NCI-H146 (cell line): ENCODE results near the gene CHD2.
"Not testable (repeated sequence)": the region's sequence is repeated elsewhere in the genome, so short reads cannot be mapped to it uniquely, and the experiment has no call there.

Experiments used
- DNase-seq: peaks from one replicate; lab custom pipeline; 2025; lab: John Stamatoyannopoulos, UW

Gene CHD2

GRCh38 chr15:93019090-93019489 lies 119.0 kb downstream of the CHD2 start:
- no peak for DNase-seq

DNA sequence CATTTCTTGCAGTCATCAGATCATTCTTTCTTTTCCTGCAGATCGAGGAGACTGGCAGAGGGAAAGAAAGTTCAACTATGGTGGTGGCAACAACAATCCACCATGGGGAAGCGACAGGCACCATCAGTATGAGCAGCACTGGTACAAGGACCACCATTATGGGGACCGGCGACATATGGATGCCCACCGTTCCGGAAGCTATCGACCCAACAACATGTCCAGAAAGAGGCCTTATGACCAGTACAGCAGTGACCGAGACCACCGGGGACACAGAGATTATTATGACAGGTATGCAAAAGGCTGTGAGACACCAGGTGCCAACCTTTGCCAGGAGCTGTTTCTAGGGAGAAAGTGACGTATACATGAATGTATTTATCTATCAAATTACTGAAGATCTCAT lies 119.8 kb downstream of the CHD2 start:
- DNase-seq, result no peak

DNA sequence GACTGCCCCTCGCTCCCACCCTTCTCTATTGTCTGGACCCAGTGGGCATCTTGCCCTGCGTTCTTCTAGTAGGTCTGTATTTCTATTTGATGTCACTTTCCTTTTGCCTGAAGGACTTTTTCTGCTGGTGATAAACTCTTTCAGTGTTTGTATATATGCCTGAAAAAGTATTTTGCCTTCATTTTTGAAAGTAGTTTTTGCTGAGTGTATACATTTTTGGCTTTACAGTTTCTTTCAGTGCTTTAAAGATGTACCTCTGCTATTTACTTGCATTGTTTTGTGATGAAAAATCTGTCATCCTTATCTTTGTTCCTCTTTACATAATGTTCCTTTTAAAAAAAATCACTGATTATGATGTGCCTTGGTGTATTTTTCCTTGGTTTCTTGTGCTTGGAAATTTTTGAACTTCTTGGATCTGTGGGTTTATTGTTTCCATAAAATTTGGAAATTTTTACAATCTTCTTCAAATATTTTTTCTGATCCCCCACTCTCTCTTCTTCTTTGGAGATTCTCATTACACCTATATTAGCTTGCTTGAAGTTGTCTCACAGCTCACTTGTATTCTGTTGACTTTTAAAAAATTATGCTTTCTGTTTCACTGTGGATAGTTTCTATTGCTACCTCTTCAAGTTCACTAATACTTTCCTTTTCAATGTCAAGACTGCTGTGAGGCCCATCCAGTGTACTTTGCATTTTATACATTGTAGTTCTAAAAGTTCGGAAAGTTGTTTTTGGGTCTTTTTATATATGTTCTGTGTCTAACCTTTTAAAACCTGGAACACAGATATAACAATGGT lies 121.0 kb downstream of the CHD2 start:
- DNase-seq, result no peak

DNA sequence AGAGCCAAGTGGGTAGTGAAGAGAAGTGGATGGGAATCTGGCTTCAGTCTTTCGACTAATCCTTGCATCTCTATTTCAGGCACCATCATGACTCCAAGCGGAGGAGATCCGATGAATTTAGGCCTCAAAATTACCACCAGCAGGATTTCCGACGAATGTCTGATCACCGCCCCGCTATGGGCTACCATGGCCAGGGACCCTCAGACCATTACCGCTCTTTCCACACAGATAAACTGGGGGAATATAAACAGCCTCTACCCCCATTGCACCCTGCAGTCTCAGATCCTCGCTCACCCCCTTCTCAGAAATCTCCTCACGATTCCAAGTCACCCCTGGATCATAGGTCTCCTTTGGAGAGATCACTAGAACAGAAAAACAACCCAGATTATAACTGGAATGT lies 124.2 kb downstream of the CHD2 start:
- DNase-seq, result no peak

- no peak for DNase-seq
Observed at GRCh38 chr15:93024716-93025624, 124.8 kb downstream of the CHD2 start.

- no peak for DNase-seq
Observed at GRCh38 chr15:93025625-93025982, 125.5 kb downstream of the CHD2 start.

DNA sequence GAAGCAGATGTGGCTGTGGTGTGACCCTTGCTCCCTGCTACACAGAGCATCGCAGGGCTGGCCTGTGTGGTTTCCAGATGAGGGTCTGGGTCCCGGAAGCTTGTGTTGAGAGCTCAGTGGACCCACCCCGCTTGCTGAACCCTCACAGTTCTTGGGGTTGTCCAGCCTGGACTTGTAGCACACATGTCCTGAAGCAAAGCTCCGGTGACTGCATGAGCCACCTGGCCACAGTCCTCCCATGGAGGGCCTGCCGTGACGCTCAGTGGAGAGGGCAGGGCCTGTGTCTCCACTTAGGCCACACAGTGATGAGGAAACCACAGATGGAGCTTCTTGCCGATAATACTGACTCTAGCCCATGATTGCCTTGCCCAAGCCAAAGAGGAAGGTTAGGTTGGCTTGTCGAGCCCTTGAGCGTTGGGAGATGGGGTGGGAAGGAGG lies 126.3 kb downstream of the CHD2 start:
- no peak for DNase-seq

DNA sequence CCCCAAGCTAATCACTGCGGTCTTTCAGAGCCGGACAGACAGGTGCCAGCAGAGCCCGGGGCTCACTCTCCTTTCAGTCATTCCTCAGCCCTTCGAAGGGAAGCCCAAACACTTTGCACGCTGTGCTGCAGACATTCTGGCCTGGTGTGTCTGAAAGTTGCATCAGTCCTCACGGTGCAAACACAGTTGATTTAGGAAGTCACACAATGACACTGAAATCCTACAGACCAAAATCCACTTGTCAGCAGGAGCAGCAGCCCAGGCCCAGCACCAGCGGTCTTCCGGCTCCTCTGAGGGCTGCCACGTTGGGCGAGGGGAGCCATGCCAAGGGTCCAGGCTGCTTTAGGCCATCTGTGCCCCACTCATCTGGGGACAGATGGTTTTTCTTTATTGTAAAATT lies 127.3 kb downstream of the CHD2 start:
- DNase-seq, result no peak

DNA sequence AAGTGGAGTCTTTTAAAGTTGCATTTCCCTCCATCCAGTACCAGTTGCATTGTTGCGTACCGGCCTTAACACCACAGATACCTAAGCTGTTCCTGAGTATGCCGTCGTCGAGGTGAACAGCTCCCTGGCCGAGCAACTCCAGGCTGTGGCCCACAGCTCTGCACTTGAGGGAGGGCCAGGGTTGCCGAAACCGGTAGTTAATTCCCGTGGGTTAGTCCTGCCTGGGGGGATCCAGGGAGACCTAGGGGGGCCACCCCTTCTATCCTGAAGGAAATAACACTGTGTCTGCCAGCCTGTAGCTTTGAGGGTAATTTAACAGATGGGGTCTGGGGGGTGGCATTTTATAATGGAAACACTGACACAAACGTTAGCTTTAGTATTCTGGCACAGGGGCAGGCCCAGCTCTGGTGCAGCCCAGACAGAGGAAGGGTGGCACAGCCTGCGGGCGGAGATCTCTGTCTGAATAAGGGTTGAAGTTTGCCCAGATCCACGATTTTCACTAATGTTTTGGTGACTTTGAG lies 128.0 kb downstream of the CHD2 start:
- no peak for DNase-seq

DNA sequence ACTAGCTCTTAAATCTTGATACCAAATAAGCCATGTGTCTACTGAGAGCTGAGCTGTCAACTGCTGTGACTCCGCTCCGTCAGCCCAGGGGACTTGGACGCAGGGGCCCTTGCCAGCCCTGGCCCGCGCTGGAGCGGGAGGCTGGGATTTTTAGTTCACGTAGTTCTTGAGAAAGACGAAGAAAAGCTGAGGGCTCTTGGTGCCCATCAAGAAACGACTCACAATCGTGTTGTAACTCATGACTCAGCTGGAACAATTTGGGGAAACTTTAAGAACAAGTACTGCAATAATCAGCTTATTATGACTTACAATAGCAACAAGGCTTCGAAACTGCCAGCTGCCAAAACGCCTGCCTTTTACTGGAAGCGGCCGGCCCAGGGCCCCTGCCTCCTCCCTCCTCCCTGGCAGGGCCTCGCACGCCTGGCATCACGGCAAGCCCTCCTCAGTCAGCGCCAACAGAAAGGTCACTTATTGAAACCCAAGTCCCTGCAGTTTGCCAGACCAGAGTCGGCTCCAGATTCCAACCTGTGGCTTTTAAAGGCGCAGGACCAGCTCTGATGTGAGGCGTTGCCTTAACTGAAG lies 128.6 kb downstream of the CHD2 start:
- DNase-seq, result no peak

- no peak for DNase-seq
Observed at GRCh38 chr15:93029214-93029835, 129.2 kb downstream of the CHD2 start.

- DNase-seq, result no peak
Observed at GRCh38 chr15:93029836-93030429, 129.8 kb downstream of the CHD2 start.

GRCh38 chr15:93030430-93031102 lies 130.4 kb downstream of the CHD2 start:
- DNase-seq, result peak; percentile 64

GRCh38 chr15:93031103-93031464 lies 131.0 kb downstream of the CHD2 start:
- DNase-seq, result no peak

DNA sequence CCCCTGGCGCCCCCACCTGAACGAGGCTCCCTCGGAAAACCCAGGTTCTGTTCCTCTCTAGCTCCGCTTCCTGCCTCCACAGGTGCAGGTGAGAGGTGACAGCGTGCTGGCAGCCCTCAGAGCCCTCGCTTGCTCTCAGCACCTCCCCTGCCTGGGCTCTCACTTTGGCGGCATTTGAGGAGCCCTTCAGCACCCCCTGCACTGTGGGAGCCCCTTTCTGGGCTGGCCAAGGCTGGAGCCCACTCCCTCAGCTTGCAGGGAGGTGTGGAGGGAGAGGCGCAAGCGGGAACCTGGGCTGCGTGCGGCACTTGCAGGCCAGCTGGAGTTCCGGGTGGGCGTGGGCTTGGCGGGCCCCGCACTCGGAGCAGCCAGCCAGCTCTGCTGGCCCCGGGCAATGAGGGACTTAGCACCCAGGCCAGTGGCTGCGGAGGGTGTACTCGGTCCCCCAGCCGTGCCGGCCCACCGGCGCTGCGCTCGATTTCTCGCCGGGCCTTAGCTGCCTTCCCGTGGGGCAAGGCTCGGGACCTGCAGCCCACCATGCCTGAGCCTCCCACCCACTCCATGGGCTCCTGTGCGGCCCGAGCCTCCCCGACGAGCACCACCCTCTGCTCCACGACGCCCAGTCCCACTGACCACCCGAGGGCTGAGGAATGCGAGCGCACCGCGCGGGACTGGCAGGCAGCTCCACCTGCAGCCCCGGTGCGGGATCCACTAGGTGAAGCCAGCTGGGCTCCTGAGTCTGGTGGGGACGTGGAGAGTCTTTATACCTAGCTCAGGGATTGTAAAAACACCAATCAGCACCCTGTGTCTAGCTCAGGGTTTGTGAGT lies 131.6 kb downstream of the CHD2 start:
- DNase-seq, result not testable (repeated sequence)

DNA sequence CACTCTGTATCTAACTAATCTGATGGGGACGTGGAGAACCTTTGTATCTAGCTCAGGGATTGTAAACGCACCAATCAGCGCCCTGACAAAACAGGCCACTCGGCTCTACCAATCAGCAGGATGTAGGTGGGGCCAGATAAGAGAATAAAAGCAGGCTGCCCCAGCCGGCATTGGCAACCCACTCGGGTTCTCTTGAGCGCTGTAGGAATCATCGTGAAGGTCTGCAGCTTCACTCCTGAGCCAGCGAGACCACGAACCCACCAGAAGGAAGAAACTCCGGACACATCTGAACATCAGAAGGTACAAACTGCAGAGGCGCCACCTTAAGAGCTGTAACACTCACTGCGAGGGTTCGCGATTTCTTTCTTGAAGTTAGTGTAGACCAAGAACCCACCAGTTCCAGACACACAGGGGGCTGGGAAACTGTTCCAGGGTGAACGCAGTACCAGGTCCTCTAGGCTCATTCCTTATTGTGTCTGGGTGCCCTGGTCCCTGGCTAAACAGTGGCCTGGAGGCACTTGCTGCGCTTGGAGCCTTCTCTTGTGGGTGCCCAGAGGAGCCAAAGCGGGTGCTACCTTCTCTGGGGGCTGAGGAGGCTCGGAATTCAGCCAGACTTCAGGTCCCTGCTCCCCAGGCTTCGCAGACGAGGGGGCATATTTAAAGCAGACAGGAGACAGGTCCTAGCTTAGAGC lies 132.5 kb downstream of the CHD2 start:
- DNase-seq, result not testable (repeated sequence)

- no peak for DNase-seq
Observed at GRCh38 chr15:93033434-93034045, 133.4 kb downstream of the CHD2 start.

DNA sequence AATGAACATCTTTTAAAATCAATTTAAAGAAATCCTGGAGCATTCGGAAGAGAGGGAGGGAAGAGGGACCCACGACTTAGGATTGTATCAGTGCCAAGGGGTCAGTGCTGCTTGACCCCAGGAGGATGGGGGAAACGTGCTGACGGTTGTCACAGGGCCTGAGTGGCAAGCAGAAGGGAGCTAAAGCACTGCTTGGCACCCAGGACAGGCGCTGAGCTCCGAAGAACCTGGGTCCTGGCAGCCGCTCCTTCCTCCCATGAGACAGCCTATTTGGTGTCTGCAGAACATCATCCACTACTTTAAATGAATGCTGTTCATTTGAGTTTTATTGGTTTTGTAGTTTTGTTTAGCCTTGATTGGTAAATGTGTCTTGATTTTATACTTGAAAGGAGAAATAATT lies 134.4 kb downstream of the CHD2 start:
- no peak for DNase-seq
